ENCODE data around the gene FMN1.
"Not testable (repeated sequence)": the region's sequence is repeated elsewhere in the genome, so short reads cannot be mapped to it uniquely, and the experiment has no call there.

Gene FMN1

DNA sequence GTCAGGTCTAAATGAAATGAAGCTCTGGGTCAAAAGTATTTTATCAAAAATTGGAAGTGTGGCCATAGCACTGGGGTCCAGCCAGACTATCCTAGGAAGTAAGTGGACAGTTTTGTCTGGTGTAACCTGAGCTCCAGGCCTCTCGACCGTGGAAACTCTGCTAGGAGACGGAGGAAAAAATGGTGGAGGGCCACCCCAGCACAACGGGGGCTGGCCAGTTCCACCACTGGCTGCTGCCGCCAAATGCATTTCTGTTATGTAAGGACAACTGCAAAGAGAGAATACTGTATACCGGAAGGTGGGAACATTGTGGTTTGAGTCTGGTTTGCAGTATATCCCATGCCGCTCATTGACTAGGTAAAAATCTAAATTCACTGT is 241.0 kb downstream of the FMN1 start:
- no peak for DNase-seq

DNA sequence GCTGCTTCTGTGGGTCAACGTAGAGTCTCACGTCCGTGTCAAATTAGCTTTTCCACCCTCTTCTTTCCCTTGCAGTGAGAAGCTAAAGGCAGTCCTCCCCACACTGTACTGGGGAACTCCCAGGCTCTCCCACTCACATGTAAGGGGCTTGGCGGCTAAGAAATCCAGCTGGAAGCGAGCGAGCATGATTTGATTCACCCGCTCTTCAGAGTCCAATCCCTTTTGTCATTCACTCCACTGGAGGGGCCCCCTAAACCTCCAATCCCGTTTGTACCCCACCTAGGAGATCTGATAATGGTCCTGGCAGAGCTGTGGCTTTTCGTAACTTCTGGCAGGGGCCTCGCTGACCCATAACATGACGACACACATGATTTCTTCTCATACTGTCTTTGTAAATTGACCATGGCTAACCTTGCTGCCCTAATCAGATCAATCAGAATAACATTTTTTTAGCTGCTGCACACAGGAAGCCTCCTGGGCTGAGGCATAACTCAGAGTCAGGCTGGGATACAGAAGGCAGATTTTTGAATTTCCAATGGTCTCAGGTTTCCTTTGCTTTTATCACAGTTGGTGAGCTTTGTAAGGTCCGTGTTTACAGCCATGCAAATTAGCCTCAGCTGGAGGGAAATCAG is 241.5 kb downstream of the FMN1 start:
- DNase-seq: no peak

DNA sequence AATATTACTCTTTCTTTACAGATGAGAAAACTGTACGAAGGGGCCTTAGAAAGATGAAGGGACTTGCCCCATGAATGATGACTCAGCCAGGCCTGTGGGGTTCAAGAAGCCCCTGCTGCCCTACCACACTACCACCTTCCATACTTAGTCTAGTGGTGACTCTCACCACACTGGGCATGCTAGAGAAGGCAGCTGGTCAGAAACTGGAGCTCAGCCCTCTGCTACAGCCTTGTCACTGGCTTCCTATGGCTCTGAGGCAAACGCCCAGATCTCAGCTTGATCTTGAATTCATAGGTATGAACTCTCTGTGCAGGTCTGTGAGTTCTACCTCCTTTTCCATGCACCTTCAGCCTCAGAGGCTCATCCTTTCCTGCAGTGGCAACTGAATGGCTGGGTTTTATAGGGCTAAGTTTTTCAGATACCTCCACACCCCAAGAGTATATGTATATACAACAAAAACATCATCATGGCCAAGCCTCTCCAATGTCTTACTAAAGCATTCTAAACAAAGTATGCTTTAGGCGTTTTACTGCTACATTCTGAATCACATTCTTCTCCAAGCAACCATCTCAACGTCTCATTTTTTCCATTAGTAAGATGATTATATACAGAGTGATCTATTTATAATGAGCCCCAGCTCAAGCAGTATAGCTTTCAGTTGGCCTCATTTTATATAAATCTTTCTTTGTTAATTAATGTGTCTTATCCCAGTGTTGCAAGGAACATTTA is 242.6 kb downstream of the FMN1 start:
- no peak for DNase-seq

DNA sequence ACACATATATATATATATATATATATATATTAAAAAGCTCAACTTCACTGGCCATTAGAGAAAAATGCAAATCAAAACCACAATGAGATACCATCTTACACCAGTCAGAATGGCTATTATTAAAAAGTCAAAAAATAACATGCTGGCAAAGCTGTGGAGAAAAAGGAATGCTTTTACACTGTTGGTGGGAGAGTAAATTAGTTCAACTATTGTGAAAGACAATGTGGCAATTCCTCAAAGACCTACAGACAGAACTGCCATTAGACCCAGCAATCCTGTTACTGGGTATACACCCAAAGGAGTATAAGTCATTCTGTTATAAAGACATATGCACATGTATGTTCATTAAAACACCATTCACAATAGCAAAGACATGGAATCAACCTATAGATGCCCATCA is 244.5 kb downstream of the FMN1 start:
- not testable (repeated sequence) for DNase-seq

DNA sequence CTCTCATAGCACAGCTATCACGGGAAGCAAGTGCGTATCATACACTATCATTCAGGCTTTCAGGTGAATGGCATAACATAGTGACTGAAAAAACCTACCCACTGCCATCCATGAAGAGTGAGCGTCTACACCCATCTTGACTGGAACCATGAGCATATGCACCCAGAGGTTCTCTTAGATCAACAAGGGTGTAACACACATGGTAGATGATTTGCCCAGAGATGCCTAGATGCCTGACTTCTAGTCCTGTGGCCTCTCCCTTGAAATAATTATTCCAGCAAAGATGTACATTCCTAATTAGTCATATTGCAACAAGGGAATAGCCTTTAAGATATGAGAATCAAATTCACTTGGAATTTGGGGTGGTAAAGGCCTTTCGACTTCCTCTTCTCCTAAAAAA is 248.3 kb downstream of the FMN1 start:
- no peak for DNase-seq

DNA sequence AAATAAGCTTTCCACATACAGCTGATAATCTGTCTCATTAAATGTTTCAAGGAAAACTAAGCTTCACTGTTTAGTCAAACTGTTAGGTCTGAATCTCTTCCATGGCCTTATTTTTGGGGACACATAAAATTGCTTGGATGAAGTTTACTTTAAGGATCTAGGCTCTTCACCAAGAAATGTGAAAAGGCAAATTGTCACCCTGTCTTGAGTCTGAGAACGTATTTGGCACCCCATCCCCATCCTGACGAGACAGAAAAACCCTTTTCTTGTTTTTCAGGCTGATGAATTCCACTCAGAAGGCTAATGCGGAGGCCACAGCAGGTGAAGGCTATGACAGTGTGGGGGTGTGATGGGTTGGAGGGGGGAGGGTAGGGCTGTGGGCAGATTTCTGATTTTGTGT is 250.1 kb downstream of the FMN1 start:
- no peak for DNase-seq

DNA sequence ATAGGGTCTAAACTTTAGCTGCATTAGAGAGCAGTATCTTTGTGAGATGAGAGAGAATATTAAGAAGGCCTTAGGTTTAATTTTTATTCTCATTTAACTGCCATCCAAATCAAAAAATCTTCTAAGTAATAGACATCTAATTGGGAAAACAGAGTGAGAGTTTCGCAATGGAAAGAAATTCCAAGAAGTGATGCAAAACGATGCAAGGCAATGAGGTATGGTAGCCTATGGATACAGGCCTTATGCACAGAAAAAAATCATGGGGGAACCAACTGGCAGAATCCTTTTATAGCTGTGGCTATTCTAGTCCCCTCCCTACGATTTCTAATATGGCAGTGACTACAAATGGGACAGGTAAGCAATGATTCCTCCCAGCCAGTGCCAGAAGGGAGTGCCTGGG is 250.8 kb downstream of the FMN1 start:
- no peak for DNase-seq

DNA sequence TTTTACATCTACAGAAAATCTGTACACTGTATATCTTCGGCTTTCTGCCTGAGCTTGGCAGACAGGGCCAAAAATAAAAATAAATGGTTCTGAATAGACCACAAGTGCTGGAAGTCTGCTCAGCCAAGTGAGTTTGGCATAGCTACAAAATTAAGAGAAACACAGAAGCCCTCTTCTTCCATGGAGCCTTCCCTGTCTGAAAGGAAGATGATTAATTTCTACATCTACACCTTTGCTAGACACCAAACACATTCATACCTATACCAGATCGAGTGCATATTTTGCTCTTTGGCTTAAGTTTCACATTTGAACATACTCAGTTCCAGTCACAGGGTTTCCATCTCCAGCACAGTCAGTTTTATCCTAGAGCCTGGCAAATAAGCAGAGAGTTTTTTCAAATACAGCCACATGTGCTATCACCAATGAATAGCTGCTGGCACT is 252.1 kb downstream of the FMN1 start:
- DNase-seq: no peak

DNA sequence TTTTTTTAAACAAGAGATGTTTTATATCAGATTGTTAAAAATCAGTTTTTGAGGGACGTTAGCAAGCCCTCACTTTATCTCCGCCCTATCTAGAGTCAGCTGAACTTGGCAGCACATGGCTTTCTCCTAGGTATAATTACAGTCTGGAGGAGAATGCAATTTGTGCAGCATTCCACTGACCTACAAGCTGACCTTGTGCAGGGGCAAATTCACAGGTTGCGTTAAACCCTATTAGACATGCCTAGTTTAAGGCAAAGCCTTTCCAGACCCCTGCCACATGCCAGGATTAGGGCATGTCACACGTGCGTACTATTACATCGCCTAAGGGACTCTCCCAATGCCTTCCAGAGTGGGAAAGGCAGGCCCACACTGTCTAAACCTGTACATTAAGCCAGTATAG is 252.7 kb downstream of the FMN1 start:
- DNase-seq: no peak

DNA sequence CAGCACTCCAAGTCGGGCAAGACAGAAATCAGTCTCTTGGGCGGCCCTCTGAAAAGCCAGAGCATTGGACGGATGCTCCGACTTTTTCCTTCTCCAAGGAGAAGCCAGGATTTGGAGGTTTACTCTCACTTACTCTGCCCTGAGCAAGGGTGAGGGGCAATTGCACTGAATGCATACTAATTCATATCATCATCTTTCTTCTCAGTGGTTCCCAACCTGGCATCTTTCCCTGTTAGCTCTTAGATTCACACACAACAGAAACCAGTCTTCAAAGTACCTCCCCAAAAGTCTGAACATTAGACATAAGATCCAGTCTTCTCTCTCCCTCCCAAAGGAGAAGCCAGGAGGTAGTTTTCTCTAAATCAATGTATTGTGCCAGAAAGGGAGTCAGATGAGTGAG is 257.5 kb downstream of the FMN1 start:
- no peak for DNase-seq

DNA sequence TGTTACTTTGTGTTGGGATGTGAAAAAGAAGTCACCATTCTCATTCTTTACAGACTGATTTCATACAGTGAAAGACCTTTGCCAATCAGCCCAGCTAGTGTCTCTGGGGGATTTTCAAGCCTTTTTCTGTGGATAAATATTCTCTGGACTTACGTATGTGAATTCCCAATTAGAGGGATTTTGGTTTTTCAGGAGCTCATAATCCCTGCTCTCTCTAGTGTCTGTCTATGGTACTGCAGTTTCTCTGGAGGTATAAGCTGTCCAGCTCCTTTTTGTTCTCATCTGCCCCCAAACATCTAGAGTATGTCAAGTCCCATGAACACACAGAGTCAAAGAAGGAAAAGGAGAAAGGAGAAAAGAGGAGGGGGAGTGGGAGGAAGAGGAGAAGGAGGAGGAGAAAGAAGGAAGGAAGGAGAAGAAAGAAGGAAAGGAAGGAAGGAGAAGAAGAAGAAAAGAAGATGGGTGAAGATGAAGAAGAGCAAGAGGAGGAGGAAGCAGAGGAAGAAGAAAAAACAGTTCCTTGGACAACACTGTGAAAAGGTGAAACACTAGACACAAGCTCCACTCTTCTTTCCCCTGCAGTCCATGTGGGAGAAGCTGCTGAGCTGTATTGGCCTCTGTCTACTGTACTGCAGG is 258.1 kb downstream of the FMN1 start:
- DNase-seq: no peak

DNA sequence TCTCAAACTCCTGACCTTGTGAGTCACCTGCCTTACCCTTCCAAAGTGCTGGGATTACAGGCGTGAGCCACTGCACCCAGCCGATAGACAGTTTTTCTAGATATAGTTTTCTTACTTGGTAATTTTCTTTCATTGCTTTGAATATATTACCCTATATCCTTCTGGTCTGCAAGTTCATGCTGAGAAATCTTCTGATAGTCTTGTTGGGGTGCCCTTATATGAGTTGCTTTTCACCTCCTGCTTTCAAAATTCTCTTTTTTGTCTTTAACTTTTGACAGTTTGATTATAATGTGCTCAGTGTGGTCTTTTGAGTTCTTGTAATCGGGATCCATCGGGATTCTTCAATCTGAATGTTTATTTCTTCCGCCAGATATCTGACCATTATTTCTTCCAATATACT is 259.4 kb downstream of the FMN1 start:
- DNase-seq: no peak

DNA sequence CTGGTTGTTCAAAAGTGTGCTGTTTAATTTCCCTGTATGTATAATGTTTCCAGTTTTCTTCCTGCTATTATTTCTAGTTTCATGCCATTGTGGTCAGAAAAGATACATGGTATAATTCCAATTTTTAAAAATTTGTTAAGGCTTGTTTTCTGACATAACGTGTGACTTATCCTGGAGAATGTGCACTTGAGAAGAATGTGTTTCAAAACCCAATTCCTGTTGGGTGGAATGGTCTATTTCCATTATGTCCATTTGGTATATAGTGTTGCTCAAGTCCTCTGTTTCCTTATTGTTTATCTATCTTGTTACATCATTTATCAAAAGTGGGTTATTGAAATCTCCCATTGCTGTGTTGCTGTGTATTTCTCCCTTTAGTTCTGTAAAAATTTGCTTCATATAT is 261.3 kb downstream of the FMN1 start:
- DNase-seq: no peak

DNA sequence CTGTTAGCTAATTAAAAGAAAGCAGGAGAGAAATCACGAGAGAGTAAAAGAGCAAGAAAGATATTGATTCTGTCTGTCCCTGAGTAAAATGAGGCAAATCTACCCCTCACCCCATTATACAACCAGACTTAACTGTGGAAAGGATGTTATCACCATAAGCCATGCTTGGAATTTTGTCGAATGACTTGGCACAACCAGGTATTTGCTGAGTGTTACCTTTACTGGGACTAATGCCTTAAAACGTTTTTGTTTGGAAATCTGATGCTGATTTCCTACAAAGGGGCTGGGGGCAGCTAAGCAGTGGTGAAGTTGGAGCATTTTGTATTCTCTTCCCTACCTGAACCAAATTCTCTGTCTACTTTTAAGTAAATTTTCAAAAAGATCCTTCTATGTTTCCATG is 265.6 kb downstream of the FMN1 start:
- no peak for DNase-seq

DNA sequence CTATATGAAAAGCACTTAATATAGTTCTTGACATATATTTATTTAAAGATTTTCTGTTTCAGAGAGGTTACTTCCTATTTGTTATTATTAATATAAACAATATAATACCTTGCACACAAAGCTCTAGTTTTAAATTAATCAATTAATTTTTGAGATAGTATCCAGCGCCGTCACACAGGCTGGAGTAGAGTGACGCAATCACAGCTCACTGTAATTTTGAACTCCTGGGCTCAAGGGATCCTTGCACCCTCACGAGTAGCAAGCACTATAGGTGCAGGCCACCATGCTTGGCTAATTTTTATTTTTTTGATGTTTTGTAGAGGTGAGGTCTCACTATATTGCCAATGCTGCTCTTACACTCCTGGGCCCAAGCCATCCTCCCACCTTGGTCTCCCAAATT is 267.4 kb downstream of the FMN1 start:
- DNase-seq: no peak

DNA sequence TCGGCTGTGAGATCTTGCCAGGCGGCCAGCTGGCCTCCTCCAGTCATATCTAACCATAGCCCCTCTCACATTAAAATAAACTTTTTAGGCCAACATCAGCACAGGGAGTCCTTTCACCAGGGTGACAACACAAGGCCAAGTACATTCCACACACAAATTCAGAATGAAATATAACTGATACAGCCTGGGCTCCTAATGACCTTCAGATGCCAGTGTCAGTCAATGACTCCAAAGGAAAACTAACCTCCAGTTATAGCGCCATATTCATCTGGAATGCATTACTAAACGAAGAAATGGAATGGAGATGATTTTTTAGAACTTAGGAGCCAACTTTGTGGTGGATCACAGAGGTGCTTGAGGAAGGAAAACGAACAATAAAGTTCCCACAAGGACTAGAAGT is 271.3 kb downstream of the FMN1 start:
- no peak for DNase-seq

DNA sequence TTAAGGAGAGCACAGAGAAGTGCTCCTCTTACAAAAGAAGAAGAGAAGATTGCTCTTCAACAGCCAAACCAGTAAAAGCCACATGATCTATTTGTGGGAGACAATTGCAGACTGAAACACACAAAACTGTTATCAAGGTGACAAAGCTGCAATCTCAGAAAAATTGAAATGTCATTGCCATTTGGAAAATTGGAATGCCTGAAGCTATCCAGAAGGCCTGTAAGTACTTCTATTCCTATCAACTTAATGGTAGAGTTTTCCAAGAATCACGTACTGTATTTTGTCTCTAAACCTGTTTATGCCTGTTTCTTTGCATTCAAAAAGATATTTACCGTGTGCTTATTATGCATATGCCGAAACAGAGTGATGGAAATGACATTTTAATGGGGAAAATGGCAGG is 272.0 kb downstream of the FMN1 start:
- no peak for DNase-seq

DNA sequence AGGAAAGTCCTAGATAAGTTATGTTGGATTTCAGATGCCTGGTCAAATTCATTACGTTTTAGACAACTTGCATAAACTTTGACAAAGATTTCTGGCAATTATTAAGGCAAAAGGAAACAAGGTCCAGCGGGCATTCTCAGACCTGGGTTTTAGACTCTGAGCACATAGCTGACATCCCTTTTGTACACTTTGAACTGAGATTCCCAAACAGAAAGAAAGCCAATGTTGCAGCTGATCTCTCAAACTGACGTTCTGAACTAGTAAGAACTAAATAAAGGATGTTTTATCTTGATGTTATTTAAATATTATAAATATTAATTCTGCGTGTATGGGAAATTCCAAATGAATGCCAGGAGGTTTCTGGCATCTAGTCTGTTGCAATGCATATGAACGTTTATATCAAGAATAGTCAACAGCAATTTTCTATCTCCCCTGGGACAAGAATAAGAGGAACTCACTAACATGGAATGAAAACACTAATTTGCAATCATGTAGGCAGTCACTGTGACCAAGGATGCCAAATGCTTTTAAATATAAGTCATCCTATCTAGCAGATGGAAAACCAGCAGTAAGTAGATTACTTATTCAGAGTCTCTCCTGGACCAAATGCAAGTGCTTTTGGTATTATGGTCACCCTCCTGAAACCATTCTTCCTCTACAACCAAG is 274.6 kb downstream of the FMN1 start:
- no peak for DNase-seq

DNA sequence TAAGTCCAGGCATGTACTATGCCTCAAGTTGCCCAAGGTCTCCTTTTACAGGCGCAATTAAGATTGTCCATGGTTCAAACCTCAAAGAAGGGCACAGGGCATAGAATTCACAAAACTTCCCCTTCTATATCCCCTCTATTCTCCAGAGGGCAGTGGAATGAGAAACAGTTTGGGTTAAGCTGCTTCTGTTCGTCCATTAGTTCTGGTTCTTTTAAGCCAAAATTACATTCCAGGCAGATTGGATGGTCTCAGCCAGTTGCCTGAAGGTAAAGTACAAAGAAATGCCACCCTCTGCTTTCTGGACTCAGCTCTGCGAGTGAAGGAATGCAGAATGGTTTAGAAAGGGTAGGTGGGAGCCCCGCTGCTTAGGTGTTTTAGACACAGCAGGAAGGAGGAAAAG is 276.0 kb downstream of the FMN1 start:
- DNase-seq: no peak

DNA sequence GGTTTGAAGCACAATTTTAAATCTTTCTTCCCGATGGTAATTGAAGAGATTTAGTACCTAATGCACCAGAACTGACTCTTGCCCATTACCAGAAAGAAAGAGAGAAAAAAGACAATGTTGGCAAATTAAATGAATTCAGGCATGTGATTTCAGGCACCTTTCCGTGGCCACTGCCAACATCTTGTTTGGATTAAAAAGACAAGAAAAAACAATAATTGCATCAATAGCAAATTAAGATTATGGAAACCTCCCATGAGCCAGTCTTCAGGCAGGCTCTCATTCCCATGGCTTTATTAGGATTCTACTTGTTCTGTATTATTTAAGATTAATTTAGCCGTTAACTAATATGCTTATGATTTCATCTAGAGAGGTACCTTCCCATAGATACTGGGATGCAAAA is 283.7 kb downstream of the FMN1 start:
- no peak for DNase-seq

DNA sequence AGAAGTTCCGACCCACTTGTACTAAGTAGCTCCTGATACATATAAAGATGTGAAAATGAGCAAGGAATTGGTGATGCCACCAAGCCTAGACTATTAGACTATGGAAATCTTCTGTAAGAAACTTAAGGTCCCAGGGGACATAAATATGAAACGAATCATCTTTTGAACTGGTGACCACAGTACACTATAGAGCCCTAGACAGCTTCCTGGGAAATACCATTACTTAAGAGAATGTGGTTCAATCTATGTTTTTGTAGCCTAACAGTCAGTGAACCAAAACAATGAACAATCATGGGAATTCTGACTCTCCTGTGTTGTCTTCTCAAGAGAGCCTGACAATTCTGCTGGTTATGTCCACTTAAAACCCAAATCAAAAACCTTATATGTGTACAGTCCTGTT is 285.1 kb downstream of the FMN1 start:
- DNase-seq: no peak

DNA sequence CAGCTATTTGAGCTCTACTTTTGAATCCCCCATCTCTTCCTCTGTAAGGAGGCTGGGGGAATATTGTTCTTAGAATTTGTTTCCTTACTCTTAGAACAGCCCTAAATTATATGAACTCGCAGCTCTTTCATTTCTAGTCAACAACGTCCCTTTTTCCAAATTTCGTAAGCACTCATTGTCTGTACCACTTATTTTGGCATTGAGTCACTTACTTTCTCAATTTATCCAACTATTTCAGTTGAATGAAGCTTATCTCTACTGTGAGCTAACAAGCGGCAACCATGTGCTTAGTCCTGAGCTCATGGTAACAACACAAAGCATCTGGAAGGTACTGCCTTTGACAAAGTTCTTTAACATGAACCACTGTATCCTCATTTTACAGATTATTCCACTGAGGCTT is 285.6 kb downstream of the FMN1 start:
- DNase-seq: no peak

DNA sequence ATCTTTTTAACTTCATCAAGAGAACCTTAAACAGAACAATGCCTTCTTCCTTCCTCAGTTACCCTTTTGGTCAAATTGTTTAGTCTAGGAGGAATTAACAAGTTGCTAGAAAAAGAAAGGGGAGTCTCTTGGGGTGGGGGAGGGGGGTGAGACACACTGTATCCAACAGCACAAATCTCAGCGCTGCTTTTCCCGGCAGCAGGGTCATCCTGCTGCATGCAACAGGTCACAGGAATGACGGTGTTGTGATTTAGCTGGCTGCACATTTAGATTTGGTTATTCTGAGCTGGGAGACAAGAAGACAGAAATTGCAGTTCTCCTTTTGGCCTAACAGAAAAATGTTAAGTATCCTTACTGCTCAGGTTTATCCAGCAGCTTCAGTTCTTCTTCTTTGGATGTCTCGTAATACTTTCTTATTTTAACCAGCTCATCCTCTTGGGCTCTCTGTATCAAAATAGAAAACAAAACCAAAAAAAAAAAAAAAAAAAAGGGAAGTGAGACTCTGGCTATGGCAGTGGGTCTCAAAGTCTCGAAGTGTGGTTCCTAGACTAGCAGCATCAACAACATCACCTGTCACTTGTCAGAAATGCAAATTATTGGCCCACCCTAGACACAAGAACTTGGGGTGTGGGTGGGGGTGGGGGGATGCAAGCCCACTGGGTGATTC is 286.2 kb downstream of the FMN1 start:
- DNase-seq: no peak

DNA sequence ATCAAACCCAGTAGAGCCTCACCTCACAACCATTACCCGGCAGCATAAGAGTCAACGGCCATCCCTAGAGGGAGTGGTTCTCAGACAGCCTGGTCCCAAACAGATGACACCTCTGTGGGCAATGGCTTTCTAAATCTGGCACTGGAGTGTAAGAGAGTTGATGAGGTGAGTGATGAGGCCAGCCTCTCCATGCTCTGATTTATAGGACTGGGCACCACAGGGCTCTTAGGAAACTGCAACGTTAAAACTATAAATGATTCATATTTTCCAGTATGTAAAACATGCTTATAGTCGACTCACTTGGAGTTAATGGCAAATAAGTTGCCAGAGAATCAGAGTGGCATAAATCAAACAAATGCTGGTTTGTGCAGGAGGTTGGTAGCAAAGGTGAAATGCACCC is 289.0 kb downstream of the FMN1 start:
- no peak for DNase-seq
